GM23338 (cell line): ENCODE data around the gene SERGEF. TPM values are rescaled to one million over a fixed set of nuclear protein-coding genes. Genes with fewer than 3 reads are reported as not detected.

Experiments used
- ATAC-seq: fragments of 200-7000 bp; cut with Tn5 transposase; 3 replicates; pipeline ENCODE4 v1.9.1; 2020
- DNase-seq: peaks from one replicate; pipeline ENCODE4 v3.0.0-alpha.2; 2015; ENCODE audit warnings: low spot score
- H2AFZ ChIP-seq: fragments of 200-600 bp; sonication (generic); 2 replicates; pipeline ENCODE4 v1.8.0; 2016; ENCODE audit warnings: antibody characterized with exemption, mild to moderate bottlenecking, moderate library complexity
- H3F3A ChIP-seq: fragments of 200-600 bp; sonication (generic); replicated peaks from 2 replicates; pipeline ENCODE4 v1.8.0; 2017; ENCODE audit warnings: antibody characterized with exemption, mixed run types, low read depth
- H3K27ac ChIP-seq: fragments of 200-600 bp; sonication (generic); 2 replicates; pipeline ENCODE4 v1.6.1; 2016; ENCODE audit warnings: low read depth
- H3K27me3 ChIP-seq: fragments of 200-600 bp; sonication (generic); 2 replicates; pipeline ENCODE4 v1.8.0; 2016; ENCODE audit warnings: mild to moderate bottlenecking, mixed run types, moderate library complexity; ENCODE audit not compliant: insufficient read depth
- H3K36me3 ChIP-seq: fragments of 200-600 bp; sonication (generic); 2 replicates; pipeline ENCODE4 v1.8.0; 2016; ENCODE audit warnings: mild to moderate bottlenecking; ENCODE audit not compliant: insufficient read depth
- H3K4me1 ChIP-seq: fragments of 200-600 bp; sonication (generic); 2 replicates; pipeline ENCODE4 v1.8.0; 2016; ENCODE audit warnings: mild to moderate bottlenecking, moderate library complexity; ENCODE audit not compliant: insufficient read depth
- H3K4me2 ChIP-seq: fragments of 200-600 bp; sonication (generic); 2 replicates; pipeline ENCODE4 v1.7.1; 2017; ENCODE audit warnings: mixed run types
- H3K4me3 ChIP-seq: fragments of 200-600 bp; sonication (generic); 2 replicates; pipeline ENCODE4 v1.6.1; 2016; ENCODE audit warnings: mixed run types
- H3K79me2 ChIP-seq: fragments of 200-600 bp; sonication (generic); replicated peaks from 2 replicates; pipeline ENCODE4 v1.8.0; 2017; ENCODE audit warnings: mild to moderate bottlenecking; ENCODE audit not compliant: insufficient read depth
- H3K9me2 ChIP-seq: fragments of 200-600 bp; sonication (generic); 2 replicates; pipeline ENCODE4 v1.8.0; 2017; ENCODE audit not compliant: insufficient read depth
- H4K20me1 ChIP-seq: fragments of 200-600 bp; sonication (generic); replicated peaks from 2 replicates; pipeline ENCODE4 v1.8.0; 2017; ENCODE audit warnings: mild to moderate bottlenecking; ENCODE audit not compliant: insufficient read depth
- H3K27ac Mint-ChIP-seq: 2 replicates; pipeline ENCODE4 v1.8.0; 2020; ENCODE audit warnings: inconsistent platforms, mild to moderate bottlenecking, moderate library complexity, mixed read lengths
- H3K27me3 Mint-ChIP-seq: 3 replicates; pipeline ENCODE4 v1.8.0; 2022; ENCODE audit warnings: low read depth, mild to moderate bottlenecking, moderate library complexity, mixed read lengths, inconsistent platforms; ENCODE audit not compliant: insufficient read depth, poor library complexity
- H3K36me3 Mint-ChIP-seq: 3 replicates; pipeline ENCODE4 v1.8.0; 2021; ENCODE audit warnings: low read depth, mild to moderate bottlenecking, inconsistent platforms, moderate library complexity, mixed read lengths
- H3K4me1 Mint-ChIP-seq: 3 replicates; pipeline ENCODE4 v1.8.0; 2020; ENCODE audit warnings: mild to moderate bottlenecking, inconsistent platforms, mixed read lengths
- H3K4me3 Mint-ChIP-seq: 3 replicates; pipeline ENCODE4 v1.8.0; 2021; ENCODE audit warnings: moderate library complexity, mild to moderate bottlenecking, inconsistent platforms, mixed read lengths
- H3K9me3 Mint-ChIP-seq: 3 replicates; pipeline ENCODE4 v1.8.0; 2020; ENCODE audit warnings: moderate library complexity, mild to moderate bottlenecking, inconsistent platforms, mixed read lengths
- CREB1 ChIP-seq: fragments of 250-450 bp; sonication (Bioruptor Pico); IDR thresholded peaks from 2 replicates; pipeline ENCODE4 v1.5.0; 2020; ENCODE audit warnings: low read depth, mild to moderate bottlenecking, moderate library complexity
- CTCF ChIP-seq, 2 experiments: fragments of 200-600 bp in 1 of 2; sonication (generic) in 1 of 2; conservative IDR thresholded peaks; 2 replicates each; pipeline versions ENCODE4 v1.5.1 to v1.6.1; 2016 to 2017; ENCODE audit warnings: antibody characterized with exemption in 2 of 2, low read depth in 2 of 2, mild to moderate bottlenecking in 2 of 2, moderate library complexity in 1 of 2
- EZH2 ChIP-seq: fragments of 200-600 bp; sonication (generic); IDR thresholded peaks from one replicate; pipeline ENCODE4 v1.8.0; 2017; ENCODE audit warnings: antibody characterized with exemption, mild to moderate bottlenecking, low read depth; ENCODE audit not compliant: unreplicated experiment
- EZH2phosphoT487 ChIP-seq: fragments of 200-600 bp; sonication (generic); IDR thresholded peaks from one replicate; pipeline ENCODE4 v1.8.1; 2018; ENCODE audit warnings: antibody characterized with exemption; ENCODE audit not compliant: unreplicated experiment
- JUNB ChIP-seq: IDR thresholded peaks from one replicate; pipeline ENCODE4 v1.6.1; 2016; ENCODE audit warnings: antibody characterized with exemption; ENCODE audit not compliant: unreplicated experiment
- NANOG ChIP-seq: IDR thresholded peaks from 2 replicates; pipeline ENCODE4 v1.6.1; 2016; ENCODE audit warnings: antibody characterized with exemption, borderline replicate concordance
- POLR2AphosphoS5 ChIP-seq: IDR thresholded peaks from 2 replicates; pipeline ENCODE4 v1.6.1; 2016; ENCODE audit warnings: antibody characterized with exemption, low read depth
- REST ChIP-seq: IDR thresholded peaks from one replicate; pipeline ENCODE4 v1.6.1; 2018; ENCODE audit warnings: antibody characterized with exemption; ENCODE audit not compliant: unreplicated experiment
- STAT1 ChIP-seq: IDR thresholded peaks from one replicate; pipeline ENCODE4 v1.6.1; 2016; ENCODE audit warnings: antibody characterized with exemption; ENCODE audit not compliant: unreplicated experiment
- ZNF114 ChIP-seq: fragments of 250-450 bp; sonication (Bioruptor Pico); IDR thresholded peaks from 2 replicates; pipeline ENCODE4 v1.5.0; 2020; ENCODE audit warnings: mild to moderate bottlenecking, moderate library complexity
- ZNF331 ChIP-seq: fragments of 250-450 bp; sonication (Bioruptor Pico); IDR thresholded peaks from 2 replicates; pipeline ENCODE4 v1.5.0; 2020; ENCODE audit warnings: low read depth, mild to moderate bottlenecking, moderate library complexity
- polyA plus RNA-seq: library from polyadenylated mRNA; unstranded; fragments of >200 nt; fragmentation: Nextera tagmentation; extraction: Ambion mirVana; gene quantifications from 2 replicates; pipeline ENCODE4 v1.2.1, GENCODE V29; 2016
- total RNA-seq: library from RNA; depleted of rRNA; stranded (reverse); fragments of >200 nt; shearing (Covaris generic); gene quantifications from 2 replicates; pipeline ENCODE4 v1.2.3, GENCODE V29; 2014
- TF ChIP-seq, protein P1 (sequence below): fragments of 250-450 bp; sonication (Bioruptor Pico); IDR thresholded peaks from 2 replicates; pipeline ENCODE4 v1.5.0; 2020; ENCODE audit warnings: mild to moderate bottlenecking, moderate library complexity
- TF ChIP-seq, protein P2 (sequence below): IDR thresholded peaks from 2 replicates; pipeline ENCODE4 v1.6.1; 2016; ENCODE audit warnings: antibody characterized with exemption

The SERGEF gene
- total and polyA plus RNA-seq, 2 experiments from 2014 or later = 24.2 to 27.9 TPM

DNA sequence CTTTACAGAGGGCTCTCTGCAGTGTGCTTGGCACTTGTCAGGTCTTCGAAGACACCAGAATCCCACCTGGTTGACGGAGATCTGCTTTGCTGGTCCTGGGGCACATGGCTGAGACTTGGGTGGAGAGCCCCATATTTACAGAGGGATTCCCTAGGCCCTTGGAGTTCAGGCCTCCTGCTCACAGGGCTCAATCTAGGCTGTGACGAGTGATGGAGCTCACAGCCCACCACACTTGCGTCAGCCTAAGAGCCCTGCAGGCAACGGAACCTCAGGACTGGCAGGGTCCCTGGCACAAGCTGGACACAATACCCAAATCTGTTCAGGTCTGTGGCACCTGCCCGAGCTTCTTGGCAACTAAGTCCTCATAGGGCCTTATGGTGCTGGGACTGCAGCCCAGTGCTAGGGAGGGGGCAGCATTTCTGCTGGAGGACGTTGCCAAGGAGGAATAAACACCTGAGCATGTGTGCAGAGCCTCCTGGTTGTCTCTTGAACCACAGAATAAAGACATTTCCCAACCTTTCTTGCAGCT is 219.1 kb downstream of the SERGEF start:
- no peak overlapping the region for H2AFZ ChIP-seq
- no peak overlapping the region for H3K4me3 Mint-ChIP-seq
- no peak overlapping the region for H3K27ac Mint-ChIP-seq
- H3K9me3 Mint-ChIP-seq = no peaks in the 10 kb centered on the region
- ATAC-seq (no peak), DNase-seq (no peak)
- H3K27me3 ChIP-seq = no peaks in the 10 kb centered on the region
- peaks cover 9% of the 10 kb centered on the region for H3K27me3 Mint-ChIP-seq
- H4K20me1 ChIP-seq = no peaks in the 10 kb centered on the region
- H3K79me2 ChIP-seq = no peaks in the 10 kb centered on the region
- no peak overlapping the region for H3K4me2 ChIP-seq
- no peaks in the 10 kb centered on the region for H3K36me3 ChIP-seq
- H3K36me3 Mint-ChIP-seq = no peaks in the 10 kb centered on the region
- H3K9me2 ChIP-seq = no peaks in the 10 kb centered on the region
- no peaks in the 10 kb centered on the region for H3K4me1 Mint-ChIP-seq
- H3K27ac ChIP-seq = no peak overlapping the region
- no peaks in the 10 kb centered on the region for H3F3A ChIP-seq
- no peak for TF ChIP-seq EZH2phosphoT487
- TF ChIP-seq, protein P1, sequence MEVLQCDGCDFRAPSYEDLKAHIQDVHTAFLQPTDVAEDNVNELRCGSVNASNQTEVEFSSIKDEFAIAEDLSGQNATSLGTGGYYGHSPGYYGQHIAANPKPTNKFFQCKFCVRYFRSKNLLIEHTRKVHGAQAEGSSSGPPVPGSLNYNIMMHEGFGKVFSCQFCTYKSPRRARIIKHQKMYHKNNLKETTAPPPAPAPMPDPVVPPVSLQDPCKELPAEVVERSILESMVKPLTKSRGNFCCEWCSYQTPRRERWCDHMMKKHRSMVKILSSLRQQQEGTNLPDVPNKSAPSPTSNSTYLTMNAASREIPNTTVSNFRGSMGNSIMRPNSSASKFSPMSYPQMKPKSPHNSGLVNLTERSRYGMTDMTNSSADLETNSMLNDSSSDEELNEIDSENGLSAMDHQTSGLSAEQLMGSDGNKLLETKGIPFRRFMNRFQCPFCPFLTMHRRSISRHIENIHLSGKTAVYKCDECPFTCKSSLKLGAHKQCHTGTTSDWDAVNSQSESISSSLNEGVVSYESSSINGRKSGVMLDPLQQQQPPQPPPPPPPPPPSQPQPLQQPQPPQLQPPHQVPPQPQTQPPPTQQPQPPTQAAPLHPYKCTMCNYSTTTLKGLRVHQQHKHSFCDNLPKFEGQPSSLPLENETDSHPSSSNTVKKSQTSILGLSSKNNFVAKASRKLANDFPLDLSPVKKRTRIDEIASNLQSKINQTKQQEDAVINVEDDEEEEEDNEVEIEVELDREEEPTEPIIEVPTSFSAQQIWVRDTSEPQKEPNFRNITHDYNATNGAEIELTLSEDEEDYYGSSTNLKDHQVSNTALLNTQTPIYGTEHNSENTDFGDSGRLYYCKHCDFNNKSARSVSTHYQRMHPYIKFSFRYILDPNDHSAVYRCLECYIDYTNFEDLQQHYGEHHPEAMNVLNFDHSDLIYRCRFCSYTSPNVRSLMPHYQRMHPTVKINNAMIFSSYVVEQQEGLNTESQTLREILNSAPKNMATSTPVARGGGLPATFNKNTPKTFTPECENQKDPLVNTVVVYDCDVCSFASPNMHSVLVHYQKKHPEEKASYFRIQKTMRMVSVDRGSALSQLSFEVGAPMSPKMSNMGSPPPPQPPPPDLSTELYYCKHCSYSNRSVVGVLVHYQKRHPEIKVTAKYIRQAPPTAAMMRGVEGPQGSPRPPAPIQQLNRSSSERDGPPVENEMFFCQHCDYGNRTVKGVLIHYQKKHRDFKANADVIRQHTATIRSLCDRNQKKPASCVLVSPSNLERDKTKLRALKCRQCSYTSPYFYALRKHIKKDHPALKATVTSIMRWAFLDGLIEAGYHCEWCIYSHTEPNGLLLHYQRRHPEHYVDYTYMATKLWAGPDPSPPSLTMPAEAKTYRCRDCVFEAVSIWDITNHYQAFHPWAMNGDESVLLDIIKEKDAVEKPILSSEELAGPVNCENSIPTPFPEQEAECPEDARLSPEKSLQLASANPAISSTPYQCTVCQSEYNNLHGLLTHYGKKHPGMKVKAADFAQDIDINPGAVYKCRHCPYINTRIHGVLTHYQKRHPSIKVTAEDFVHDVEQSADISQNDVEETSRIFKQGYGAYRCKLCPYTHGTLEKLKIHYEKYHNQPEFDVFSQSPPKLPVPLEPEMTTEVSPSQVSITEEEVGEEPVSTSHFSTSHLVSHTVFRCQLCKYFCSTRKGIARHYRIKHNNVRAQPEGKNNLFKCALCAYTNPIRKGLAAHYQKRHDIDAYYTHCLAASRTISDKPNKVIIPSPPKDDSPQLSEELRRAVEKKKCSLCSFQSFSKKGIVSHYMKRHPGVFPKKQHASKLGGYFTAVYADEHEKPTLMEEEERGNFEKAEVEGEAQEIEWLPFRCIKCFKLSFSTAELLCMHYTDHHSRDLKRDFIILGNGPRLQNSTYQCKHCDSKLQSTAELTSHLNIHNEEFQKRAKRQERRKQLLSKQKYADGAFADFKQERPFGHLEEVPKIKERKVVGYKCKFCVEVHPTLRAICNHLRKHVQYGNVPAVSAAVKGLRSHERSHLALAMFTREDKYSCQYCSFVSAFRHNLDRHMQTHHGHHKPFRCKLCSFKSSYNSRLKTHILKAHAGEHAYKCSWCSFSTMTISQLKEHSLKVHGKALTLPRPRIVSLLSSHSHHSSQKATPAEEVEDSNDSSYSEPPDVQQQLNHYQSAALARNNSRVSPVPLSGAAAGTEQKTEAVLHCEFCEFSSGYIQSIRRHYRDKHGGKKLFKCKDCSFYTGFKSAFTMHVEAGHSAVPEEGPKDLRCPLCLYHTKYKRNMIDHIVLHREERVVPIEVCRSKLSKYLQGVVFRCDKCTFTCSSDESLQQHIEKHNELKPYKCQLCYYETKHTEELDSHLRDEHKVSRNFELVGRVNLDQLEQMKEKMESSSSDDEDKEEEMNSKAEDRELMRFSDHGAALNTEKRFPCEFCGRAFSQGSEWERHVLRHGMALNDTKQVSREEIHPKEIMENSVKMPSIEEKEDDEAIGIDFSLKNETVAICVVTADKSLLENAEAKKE (CRISPR knock-in tag) = no peak
- TF ChIP-seq EZH2 = no peak
- no peak for TF ChIP-seq STAT1
- no peak for TF ChIP-seq CREB1 (CRISPR knock-in tag)
- no peak for TF ChIP-seq POLR2AphosphoS5
- TF ChIP-seq CTCF (conservative IDR thresholded peaks at IDR 0.05; ENCODE audit: low read depth in 2 of 2) = no peak
- TF ChIP-seq, protein P2, sequence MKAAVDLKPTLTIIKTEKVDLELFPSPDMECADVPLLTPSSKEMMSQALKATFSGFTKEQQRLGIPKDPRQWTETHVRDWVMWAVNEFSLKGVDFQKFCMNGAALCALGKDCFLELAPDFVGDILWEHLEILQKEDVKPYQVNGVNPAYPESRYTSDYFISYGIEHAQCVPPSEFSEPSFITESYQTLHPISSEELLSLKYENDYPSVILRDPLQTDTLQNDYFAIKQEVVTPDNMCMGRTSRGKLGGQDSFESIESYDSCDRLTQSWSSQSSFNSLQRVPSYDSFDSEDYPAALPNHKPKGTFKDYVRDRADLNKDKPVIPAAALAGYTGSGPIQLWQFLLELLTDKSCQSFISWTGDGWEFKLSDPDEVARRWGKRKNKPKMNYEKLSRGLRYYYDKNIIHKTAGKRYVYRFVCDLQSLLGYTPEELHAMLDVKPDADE = no peak
- TF ChIP-seq REST = no peak
- no peak for TF ChIP-seq NANOG
- no peak for TF ChIP-seq ZNF114 (CRISPR knock-in tag)
- TF ChIP-seq JUNB = no peak
- TF ChIP-seq ZNF331 = no peak
- no peaks in the 10 kb centered on the region for H3K4me1 ChIP-seq
- H3K4me3 ChIP-seq = no peak overlapping the region
